NCI-H345 treated with DMSO at 0.1 percent for 48 hours (cell line): ENCODE results near the gene NPC1L1.

Source experiments
- DNase-seq: peaks from one replicate; lab custom pipeline; 2025; ENCODE audit not compliant: unreplicated experiment; lab: John Stamatoyannopoulos, UW

NPC1L1 gene

GRCh38 chr7:44541028-44541869 is at the start of gene NPC1L1:
TSS of gene NPC1L1 (minus strand) at chr7:44541330. CDS start at chr7:44541259, 71 bp downstream.
- no peak for DNase-seq

GRCh38 chr7:44590910-44591309 is 49.8 kb upstream of the NPC1L1 start:
- no peak for DNase-seq

- peak; percentile 36 for DNase-seq
These were observed 46.9 kb upstream of the NPC1L1 start for GRCh38 chr7:44587843-44588711.

- no peak for DNase-seq
These were observed 42.2 kb upstream of the NPC1L1 start for GRCh38 chr7:44583146-44583865.

GRCh38 chr7:44581879-44582603 is 40.9 kb upstream of the NPC1L1 start, which contains the start of gene TMED4:
TSS of gene TMED4 (minus strand) at chr7:44582231. CDS start at chr7:44582206, 25 bp downstream.
- peak; percentile 99 for DNase-seq

GRCh38 chr7:44580945-44581878 is 40.1 kb upstream of the NPC1L1 start:
- DNase-seq: no peak

- no peak for DNase-seq
These were observed 35.1 kb upstream of the NPC1L1 start for GRCh38 chr7:44576228-44576627.

GRCh38 chr7:44575054-44575453 is 33.9 kb upstream of the NPC1L1 start:
- DNase-seq: no peak

- DNase-seq: no peak
These were observed 33.2 kb upstream of the NPC1L1 start for GRCh38 chr7:44574287-44574872.

- peak; percentile 90 for DNase-seq
These were observed 32.5 kb upstream of the NPC1L1 start, which contains the start of gene DDX56 for GRCh38 chr7:44573464-44574286. TSS of gene DDX56 (minus strand) at chr7:44573908. CDS start at chr7:44573895, 13 bp downstream.

GRCh38 chr7:44572771-44573170 is 31.6 kb upstream of the NPC1L1 start:
- DNase-seq: no peak

GRCh38 chr7:44569959-44570358 is 28.8 kb upstream of the NPC1L1 start:
- no peak for DNase-seq

GRCh38 chr7:44568771-44569560 is 27.8 kb upstream of the NPC1L1 start:
- DNase-seq: no peak

GRCh38 chr7:44567884-44568283 is 26.8 kb upstream of the NPC1L1 start:
- DNase-seq: no peak

- DNase-seq: no peak
These were observed 25.6 kb upstream of the NPC1L1 start for GRCh38 chr7:44566680-44567079.

- DNase-seq: no peak
These were observed 24.8 kb upstream of the NPC1L1 start for GRCh38 chr7:44565795-44566559.
